ENCODE data around the gene RNF126. TPM values are rescaled to one million over a fixed set of nuclear protein-coding genes. Genes with fewer than 3 reads are reported as not detected.

RNF126 gene
- polyA plus RNA-seq, 1 donor from 2014 or later = 33.7 TPM

DNA sequence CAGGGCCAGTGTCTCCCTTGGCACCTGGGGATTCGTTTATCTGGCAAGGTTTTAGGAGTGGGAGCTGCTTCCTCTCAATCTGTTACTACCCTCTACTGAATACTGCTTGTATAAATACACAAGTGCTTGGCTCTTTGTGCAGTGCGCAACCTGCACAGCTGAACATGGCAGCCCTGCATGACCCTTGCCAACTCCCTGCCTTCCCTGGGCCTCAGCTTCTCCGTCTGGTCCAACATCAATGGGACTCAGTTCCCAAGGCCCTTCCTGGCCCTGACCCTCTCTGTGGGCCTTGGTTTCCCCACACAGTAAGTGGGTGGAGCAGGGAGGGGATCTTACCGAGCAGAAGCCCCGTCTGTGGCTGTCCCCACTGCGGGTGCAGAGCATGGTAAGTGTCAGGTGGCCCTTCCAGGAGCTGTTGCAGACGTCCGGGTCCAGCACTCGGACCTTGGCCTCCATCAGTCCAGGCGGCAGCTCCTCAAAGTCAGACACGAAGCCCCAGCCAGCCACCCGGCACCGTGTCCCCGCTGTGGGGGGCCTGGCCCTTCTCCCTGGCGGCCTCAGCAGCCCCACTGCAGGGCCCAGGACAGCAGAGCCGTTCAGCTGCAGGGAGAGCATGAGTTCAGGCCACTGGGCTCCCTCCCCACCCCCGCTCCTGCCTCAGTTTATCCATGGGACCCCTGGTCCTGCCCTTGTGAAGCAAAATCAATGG, 23.7 kb upstream of the RNF126 start:
- H3K9me3 ChIP-seq (ENCODE audit: low read length) = no peaks in the 10 kb centered on the region
- no peak overlapping the region for H3K4me3 ChIP-seq (ENCODE audit: low read length)
- no peak overlapping the region for H3K9ac ChIP-seq (ENCODE audit: low read length)
- H2AFZ ChIP-seq (ENCODE audit: low read depth, low read length) = no peak overlapping the region
- no peak overlapping the region for H3K4me2 ChIP-seq (ENCODE audit: low read length)
- H3F3A ChIP-seq (ENCODE audit: insufficient read depth, low read length, poor library complexity, severe bottlenecking) = no peaks in the 10 kb centered on the region
- no peaks in the 10 kb centered on the region for H3K9me2 ChIP-seq (ENCODE audit: insufficient read depth, low read length)
- H4K20me1 ChIP-seq (ENCODE audit: insufficient read depth) = no peaks in the 10 kb centered on the region
- H3K36me3 ChIP-seq (ENCODE audit: insufficient read depth, low read length) = no peaks in the 10 kb centered on the region
- H3K27me3 ChIP-seq (ENCODE audit: insufficient read depth, low read depth, low read length) = no peaks in the 10 kb centered on the region
- no peak overlapping the region for H3K27ac ChIP-seq (ENCODE audit: low read length)
- TF ChIP-seq, protein P1, sequence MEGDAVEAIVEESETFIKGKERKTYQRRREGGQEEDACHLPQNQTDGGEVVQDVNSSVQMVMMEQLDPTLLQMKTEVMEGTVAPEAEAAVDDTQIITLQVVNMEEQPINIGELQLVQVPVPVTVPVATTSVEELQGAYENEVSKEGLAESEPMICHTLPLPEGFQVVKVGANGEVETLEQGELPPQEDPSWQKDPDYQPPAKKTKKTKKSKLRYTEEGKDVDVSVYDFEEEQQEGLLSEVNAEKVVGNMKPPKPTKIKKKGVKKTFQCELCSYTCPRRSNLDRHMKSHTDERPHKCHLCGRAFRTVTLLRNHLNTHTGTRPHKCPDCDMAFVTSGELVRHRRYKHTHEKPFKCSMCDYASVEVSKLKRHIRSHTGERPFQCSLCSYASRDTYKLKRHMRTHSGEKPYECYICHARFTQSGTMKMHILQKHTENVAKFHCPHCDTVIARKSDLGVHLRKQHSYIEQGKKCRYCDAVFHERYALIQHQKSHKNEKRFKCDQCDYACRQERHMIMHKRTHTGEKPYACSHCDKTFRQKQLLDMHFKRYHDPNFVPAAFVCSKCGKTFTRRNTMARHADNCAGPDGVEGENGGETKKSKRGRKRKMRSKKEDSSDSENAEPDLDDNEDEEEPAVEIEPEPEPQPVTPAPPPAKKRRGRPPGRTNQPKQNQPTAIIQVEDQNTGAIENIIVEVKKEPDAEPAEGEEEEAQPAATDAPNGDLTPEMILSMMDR (IDR thresholded peaks at IDR 0.05; ENCODE audit: poor library complexity, severe bottlenecking) = no peak
- no peak for TF ChIP-seq RAD21 (conservative IDR thresholded peaks at IDR 0.05)
- TF ChIP-seq EZH2 (IDR thresholded peaks at IDR 0.05; ENCODE audit: borderline replicate concordance, insufficient read depth, low read length, poor library complexity, severe bottlenecking) = no peak
- TF ChIP-seq EP300 (conservative IDR thresholded peaks at IDR 0.05; ENCODE audit: poor library complexity, severe bottlenecking) = no peak
- TF ChIP-seq SMC3 (conservative IDR thresholded peaks at IDR 0.05; ENCODE audit: poor library complexity) = no peak
- TF ChIP-seq TAF1 (IDR thresholded peaks at IDR 0.05; ENCODE audit: low read depth) = no peak
- TF ChIP-seq POLR2AphosphoS5 (IDR thresholded peaks at IDR 0.05) = no peak
- TF ChIP-seq MXI1 (conservative IDR thresholded peaks at IDR 0.05; ENCODE audit: poor library complexity, severe bottlenecking) = no peak
- TF ChIP-seq, protein P2, sequence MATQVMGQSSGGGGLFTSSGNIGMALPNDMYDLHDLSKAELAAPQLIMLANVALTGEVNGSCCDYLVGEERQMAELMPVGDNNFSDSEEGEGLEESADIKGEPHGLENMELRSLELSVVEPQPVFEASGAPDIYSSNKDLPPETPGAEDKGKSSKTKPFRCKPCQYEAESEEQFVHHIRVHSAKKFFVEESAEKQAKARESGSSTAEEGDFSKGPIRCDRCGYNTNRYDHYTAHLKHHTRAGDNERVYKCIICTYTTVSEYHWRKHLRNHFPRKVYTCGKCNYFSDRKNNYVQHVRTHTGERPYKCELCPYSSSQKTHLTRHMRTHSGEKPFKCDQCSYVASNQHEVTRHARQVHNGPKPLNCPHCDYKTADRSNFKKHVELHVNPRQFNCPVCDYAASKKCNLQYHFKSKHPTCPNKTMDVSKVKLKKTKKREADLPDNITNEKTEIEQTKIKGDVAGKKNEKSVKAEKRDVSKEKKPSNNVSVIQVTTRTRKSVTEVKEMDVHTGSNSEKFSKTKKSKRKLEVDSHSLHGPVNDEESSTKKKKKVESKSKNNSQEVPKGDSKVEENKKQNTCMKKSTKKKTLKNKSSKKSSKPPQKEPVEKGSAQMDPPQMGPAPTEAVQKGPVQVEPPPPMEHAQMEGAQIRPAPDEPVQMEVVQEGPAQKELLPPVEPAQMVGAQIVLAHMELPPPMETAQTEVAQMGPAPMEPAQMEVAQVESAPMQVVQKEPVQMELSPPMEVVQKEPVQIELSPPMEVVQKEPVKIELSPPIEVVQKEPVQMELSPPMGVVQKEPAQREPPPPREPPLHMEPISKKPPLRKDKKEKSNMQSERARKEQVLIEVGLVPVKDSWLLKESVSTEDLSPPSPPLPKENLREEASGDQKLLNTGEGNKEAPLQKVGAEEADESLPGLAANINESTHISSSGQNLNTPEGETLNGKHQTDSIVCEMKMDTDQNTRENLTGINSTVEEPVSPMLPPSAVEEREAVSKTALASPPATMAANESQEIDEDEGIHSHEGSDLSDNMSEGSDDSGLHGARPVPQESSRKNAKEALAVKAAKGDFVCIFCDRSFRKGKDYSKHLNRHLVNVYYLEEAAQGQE (IDR thresholded peaks at IDR 0.05; ENCODE audit: borderline replicate concordance) = no peak
- no peaks in the 10 kb centered on the region for H3K79me2 ChIP-seq (replicated peaks; ENCODE audit: insufficient read depth, low read length)

DNA sequence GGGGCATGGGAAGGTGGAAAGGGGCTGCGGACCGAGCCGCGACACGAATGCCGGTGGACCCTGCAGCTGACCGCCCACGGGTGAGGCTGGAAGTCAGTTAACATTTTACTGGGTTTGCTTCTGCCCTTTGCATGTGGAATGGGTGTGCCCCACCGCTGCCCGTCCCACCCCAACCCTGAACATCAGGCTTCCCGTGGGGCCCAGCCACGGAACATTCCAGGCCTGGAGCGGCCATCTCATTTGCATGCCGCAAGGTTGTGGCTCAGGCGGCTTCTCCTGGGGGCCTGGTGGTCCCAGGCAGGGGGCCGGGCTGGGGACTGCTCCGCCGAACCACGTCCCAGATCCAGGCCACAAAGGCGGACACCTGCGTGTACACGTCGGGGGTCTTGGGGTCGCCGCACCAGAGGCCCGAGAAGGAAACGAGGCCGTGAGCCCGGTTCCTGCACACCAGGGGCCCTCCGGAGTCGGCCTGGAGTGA, 22.5 kb upstream of the RNF126 start:
- no peak for TF ChIP-seq EP300 (conservative IDR thresholded peaks at IDR 0.05; ENCODE audit: poor library complexity, severe bottlenecking)
- TF ChIP-seq MXI1 (conservative IDR thresholded peaks at IDR 0.05; ENCODE audit: poor library complexity, severe bottlenecking) = no peak
- no peak for TF ChIP-seq SMC3 (conservative IDR thresholded peaks at IDR 0.05; ENCODE audit: poor library complexity)
- TF ChIP-seq TAF1 (IDR thresholded peaks at IDR 0.05; ENCODE audit: low read depth) = no peak
- TF ChIP-seq EZH2 (IDR thresholded peaks at IDR 0.05; ENCODE audit: borderline replicate concordance, insufficient read depth, low read length, poor library complexity, severe bottlenecking) = no peak
- TF ChIP-seq, protein P2 (IDR thresholded peaks at IDR 0.05; ENCODE audit: borderline replicate concordance) = no peak
- no peak for TF ChIP-seq POLR2AphosphoS5 (IDR thresholded peaks at IDR 0.05)
- TF ChIP-seq, protein P1 (IDR thresholded peaks at IDR 0.05; ENCODE audit: poor library complexity, severe bottlenecking) = no peak
- no peak for TF ChIP-seq RAD21 (conservative IDR thresholded peaks at IDR 0.05)
- H3K27ac ChIP-seq (ENCODE audit: low read length) = no peak overlapping the region

More for the DNA sequence above, 22.5 kb upstream of the RNF126 start:
- Histone ChIP-seq H3K79me2 (replicated peaks; ENCODE audit: insufficient read depth, low read length) (no peaks in the 10 kb centered on the region), H3K27me3 (ENCODE audit: insufficient read depth, low read depth, low read length) (no peaks in the 10 kb centered on the region), H3K36me3 (ENCODE audit: insufficient read depth, low read length) (no peaks in the 10 kb centered on the region), H3F3A (ENCODE audit: insufficient read depth, low read length, poor library complexity, severe bottlenecking) (no peaks in the 10 kb centered on the region), H3K9ac (ENCODE audit: low read length) (no peak overlapping the region), H3K4me2 (ENCODE audit: low read length) (no peak overlapping the region), H4K20me1 (ENCODE audit: insufficient read depth) (no peaks in the 10 kb centered on the region), H3K9me2 (ENCODE audit: insufficient read depth, low read length) (no peaks in the 10 kb centered on the region), H3K4me3 (ENCODE audit: low read length) (no peak overlapping the region), H2AFZ (ENCODE audit: low read depth, low read length) (no peak overlapping the region), H3K9me3 (ENCODE audit: low read length) (no peaks in the 10 kb centered on the region)

Data from neural cell (in vitro differentiated cells).